Caco-2 (cell line): ENCODE data around the gene MAML2. TPM values are rescaled to one million over a fixed set of nuclear protein-coding genes. Genes with fewer than 3 reads are reported as not detected.

ENCODE experiments used
- BruUV-seq: library from RNA; stranded (reverse); fragments of 400-500 nt; replicated peaks from 2 replicates; lab custom pipeline; 2021; lab: Mats Ljungman, UMichigan
- CTCF ChIA-PET: fragments of 300-600 bp; sonication (Branson Sonifier 250); formaldehyde crosslinking; loops from one replicate; lab custom pipeline; 2022; ENCODE audit warnings: antibody characterized with exemption; lab: Charles Lee
- POLR2A ChIA-PET: fragments of 300-600 bp; sonication (Branson Sonifier 250); formaldehyde crosslinking; loops from one replicate; lab custom pipeline; 2022; ENCODE audit warnings: antibody characterized with exemption; lab: Charles Lee
- DNase-seq, 2 experiments: peaks; one replicate each; pipeline versions ENCODE4 v3.0.0 to v3.0.0-alpha.2; 2020 to 2022
- H3K27me3 ChIP-seq: replicated peaks from 2 replicates; pipeline ENCODE4 v1.6.0; 2011; ENCODE audit warnings: low read length; ENCODE audit not compliant: control insufficient read depth, insufficient read depth
- H3K36me3 ChIP-seq: 2 replicates; pipeline ENCODE4 v1.5.1; 2011; ENCODE audit warnings: low read length; ENCODE audit not compliant: control insufficient read depth, insufficient read depth
- H3K4me1 ChIP-seq: fragments of 250-450 bp; sonication (Bioruptor Pico); 2 replicates; pipeline ENCODE4 v1.5.1; 2020; ENCODE audit warnings: mild to moderate bottlenecking
- H3K4me3 ChIP-seq: 2 replicates; pipeline ENCODE4 v1.5.1; 2011; ENCODE audit warnings: low read depth, mild to moderate bottlenecking, control low read depth, low read length
- H3K9me3 ChIP-seq: fragments of 250-450 bp; sonication (Bioruptor Pico); 2 replicates; pipeline ENCODE4 v1.5.1; 2020; ENCODE audit warnings: mild to moderate bottlenecking, moderate library complexity
- H3K27ac Mint-ChIP-seq: one replicate; pipeline ENCODE4 v1.8.0; 2022; ENCODE audit warnings: mixed read lengths; ENCODE audit not compliant: unreplicated experiment
- H3K27me3 Mint-ChIP-seq: one replicate; pipeline ENCODE4 v1.8.0; 2022; ENCODE audit warnings: mixed read lengths; ENCODE audit not compliant: insufficient read depth, unreplicated experiment
- H3K36me3 Mint-ChIP-seq: one replicate; pipeline ENCODE4 v1.8.0; 2022; ENCODE audit warnings: mild to moderate bottlenecking, mixed read lengths; ENCODE audit not compliant: insufficient read depth, unreplicated experiment
- H3K4me1 Mint-ChIP-seq: one replicate; pipeline ENCODE4 v1.8.0; 2022; ENCODE audit warnings: low read depth, mixed read lengths; ENCODE audit not compliant: unreplicated experiment
- H3K4me3 Mint-ChIP-seq: one replicate; pipeline ENCODE4 v1.8.0; 2022; ENCODE audit warnings: mild to moderate bottlenecking, moderate library complexity, mixed read lengths; ENCODE audit not compliant: unreplicated experiment
- H3K9me3 Mint-ChIP-seq: one replicate; pipeline ENCODE4 v1.8.0; 2022; ENCODE audit warnings: mixed read lengths; ENCODE audit not compliant: unreplicated experiment
- intact Hi-C: fragments of 100-400 bp; cut with micrococcal nuclease; formaldehyde crosslinking; loops from one replicate; pipeline ENCODE4 v1.10.0; 2022; ENCODE audit not compliant: unreplicated experiment
- total RNA-seq: library from RNA; stranded (reverse); gene quantifications from 2 replicates; pipeline ENCODE4 v1.2.3, GENCODE V29; 2022
- TF ChIP-seq, protein P1 (sequence below), 2 experiments: fragments of 200-600 bp in 1 of 2; IDR thresholded peaks; 1 replicate in 1 of 2; 2 replicates in 1 of 2; pipeline versions ENCODE4 v1.5.1 to v1.8.0; 2011 to 2022; ENCODE audit warnings: antibody characterized with exemption in 1 of 2, control low read depth in 1 of 2, inconsistent platforms in 1 of 2, low read depth in 1 of 2, low read length in 1 of 2, mild to moderate bottlenecking in 1 of 2, moderate library complexity in 1 of 2; ENCODE audit not compliant: insufficient read depth in 1 of 2, severe bottlenecking in 1 of 2, unreplicated experiment in 1 of 2

Gene MAML2
- total RNA-seq, 1 experiment from 2014 or later: 11.5 TPM

GRCh38 chr11:96264364-96264763 lies 78.6 kb downstream of the MAML2 start:
- Mint-ChIP-seq H3K4me1 (peaks cover 34% of the 10 kb centered on the region), H3K9me3 (peaks cover under 1% of the 10 kb centered on the region), H3K4me3 (no peak overlapping the region), H3K27ac (no peak overlapping the region), H3K27me3 (no peaks in the 10 kb centered on the region), H3K36me3 (no peaks in the 10 kb centered on the region)
- intact Hi-C loops: no loop called here
- Histone ChIP-seq H3K9me3 (no peaks in the 10 kb centered on the region), H3K27me3 (no peaks in the 10 kb centered on the region), H3K4me3 (no peak overlapping the region), H3K36me3 (no peaks in the 10 kb centered on the region), H3K4me1 (peaks cover 18% of the 10 kb centered on the region)
- CTCF ChIA-PET: interaction anchor here (1.0 kb wide), 1 partner anchor 79 kb away, joined by 6 read pairs; the partner anchor contains the start of gene MAML2
- no TSS peak for BruUV-seq
- DNase-seq: no peak
- TF ChIP-seq, protein P1, sequence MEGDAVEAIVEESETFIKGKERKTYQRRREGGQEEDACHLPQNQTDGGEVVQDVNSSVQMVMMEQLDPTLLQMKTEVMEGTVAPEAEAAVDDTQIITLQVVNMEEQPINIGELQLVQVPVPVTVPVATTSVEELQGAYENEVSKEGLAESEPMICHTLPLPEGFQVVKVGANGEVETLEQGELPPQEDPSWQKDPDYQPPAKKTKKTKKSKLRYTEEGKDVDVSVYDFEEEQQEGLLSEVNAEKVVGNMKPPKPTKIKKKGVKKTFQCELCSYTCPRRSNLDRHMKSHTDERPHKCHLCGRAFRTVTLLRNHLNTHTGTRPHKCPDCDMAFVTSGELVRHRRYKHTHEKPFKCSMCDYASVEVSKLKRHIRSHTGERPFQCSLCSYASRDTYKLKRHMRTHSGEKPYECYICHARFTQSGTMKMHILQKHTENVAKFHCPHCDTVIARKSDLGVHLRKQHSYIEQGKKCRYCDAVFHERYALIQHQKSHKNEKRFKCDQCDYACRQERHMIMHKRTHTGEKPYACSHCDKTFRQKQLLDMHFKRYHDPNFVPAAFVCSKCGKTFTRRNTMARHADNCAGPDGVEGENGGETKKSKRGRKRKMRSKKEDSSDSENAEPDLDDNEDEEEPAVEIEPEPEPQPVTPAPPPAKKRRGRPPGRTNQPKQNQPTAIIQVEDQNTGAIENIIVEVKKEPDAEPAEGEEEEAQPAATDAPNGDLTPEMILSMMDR (IDR thresholded peaks at IDR 0.05; ENCODE audit: insufficient read depth in 1 of 2, low read depth in 1 of 2, low read length in 1 of 2, severe bottlenecking in 1 of 2, unreplicated experiment in 1 of 2): no peak
- POLR2A ChIA-PET: no interaction called here

GRCh38 chr11:96263238-96263763 lies 79.7 kb downstream of the MAML2 start:
- H3K27ac Mint-ChIP-seq: peak overlapping the region; percentile 41

GRCh38 chr11:96260532-96260931 lies 82.5 kb downstream of the MAML2 start:
- TF ChIP-seq, protein P1 (IDR thresholded peaks at IDR 0.05; ENCODE audit: insufficient read depth in 1 of 2, low read depth in 1 of 2, low read length in 1 of 2, severe bottlenecking in 1 of 2, unreplicated experiment in 1 of 2): no peak
- no peak overlapping the region for H3K4me3 ChIP-seq
- no peaks in the 10 kb centered on the region for H3K9me3 Mint-ChIP-seq
- H3K36me3 Mint-ChIP-seq: peaks cover 5% of the 10 kb centered on the region
- H3K4me3 Mint-ChIP-seq: no peak overlapping the region
- H3K9me3 ChIP-seq: no peaks in the 10 kb centered on the region
- no peaks in the 10 kb centered on the region for H3K27me3 ChIP-seq
- no TSS peak for BruUV-seq
- POLR2A ChIA-PET: no interaction called here
- H3K27me3 Mint-ChIP-seq: no peaks in the 10 kb centered on the region
- CTCF ChIA-PET: no interaction called here
- H3K4me1 ChIP-seq: peaks cover 30% of the 10 kb centered on the region
- H3K36me3 ChIP-seq: no peaks in the 10 kb centered on the region
- intact Hi-C loops: loop anchor here (1.0 kb wide), 1 partner anchor 12 kb away; no protein-coding TSS in a partner anchor
- H3K27ac Mint-ChIP-seq: no peak overlapping the region
- peaks cover 62% of the 10 kb centered on the region for H3K4me1 Mint-ChIP-seq
- no peak for DNase-seq

More at GRCh38 chr11:96263238-96263763, 79.7 kb downstream of the MAML2 start:
- H3K4me3 ChIP-seq: no peak overlapping the region
- Mint-ChIP-seq H3K27me3 (no peaks in the 10 kb centered on the region), H3K9me3 (no peaks in the 10 kb centered on the region), H3K4me1 (peaks cover 42% of the 10 kb centered on the region), H3K36me3 (no peaks in the 10 kb centered on the region), H3K4me3 (no peak overlapping the region)
- ChIA-PET POLR2A (no interaction called here), CTCF (no interaction called here)
- H3K4me1 ChIP-seq: peaks cover 23% of the 10 kb centered on the region
- intact Hi-C loops: no loop called here
- no TSS peak for BruUV-seq
- H3K9me3 ChIP-seq: no peaks in the 10 kb centered on the region
- H3K27me3 ChIP-seq: no peaks in the 10 kb centered on the region
- DNase-seq: no peak
- H3K36me3 ChIP-seq: no peaks in the 10 kb centered on the region
- TF ChIP-seq, protein P1 (IDR thresholded peaks at IDR 0.05; ENCODE audit: insufficient read depth in 1 of 2, low read depth in 1 of 2, low read length in 1 of 2, severe bottlenecking in 1 of 2, unreplicated experiment in 1 of 2): peak in 1 of 2 experiments; percentile 11
